AG20443 (cell line): ENCODE results near the gene TUT4.

Source experiments
- DNase-seq: peaks from one replicate; pipeline ENCODE4 v3.0.0; 2012; ENCODE audit warnings: low spot score, mixed read lengths

TUT4 gene

DNA sequence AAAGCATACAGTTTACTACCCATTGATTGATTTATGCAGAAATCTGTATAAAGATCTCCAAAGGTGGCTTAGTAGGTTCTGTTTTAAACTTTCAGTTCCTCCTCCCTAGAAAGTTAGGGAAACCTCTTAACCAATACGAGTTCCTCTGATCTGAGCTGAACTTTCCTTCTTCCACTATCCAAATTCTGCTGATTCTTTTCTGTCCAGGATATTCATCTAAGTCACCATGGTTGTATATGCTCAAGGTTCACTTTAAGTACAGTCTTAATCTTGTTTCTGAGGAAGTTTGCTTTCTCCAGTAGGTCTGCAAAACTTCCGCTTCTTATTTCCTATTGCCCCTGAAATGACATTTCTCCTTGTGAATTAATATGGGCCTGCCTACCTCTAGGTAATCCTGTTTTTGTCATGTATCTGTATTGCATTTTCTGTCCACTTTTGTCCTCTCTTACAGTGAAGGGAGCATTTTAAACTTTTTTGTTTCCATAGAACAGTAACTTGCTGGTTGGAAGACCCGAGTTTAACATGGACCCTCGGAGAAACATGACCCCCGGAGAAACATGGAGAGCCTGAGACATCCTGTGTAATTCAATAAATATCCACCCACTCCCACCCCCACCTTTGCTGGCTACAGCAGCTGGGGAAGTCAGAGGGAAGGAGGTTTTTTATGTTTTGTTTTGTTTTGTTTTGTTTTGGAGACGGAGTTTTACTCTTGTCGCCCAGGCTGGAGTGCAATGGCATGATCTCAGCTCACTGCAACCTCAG lies 16.7 kb upstream of the TUT4 start:
- DNase-seq, result no peak

DNA sequence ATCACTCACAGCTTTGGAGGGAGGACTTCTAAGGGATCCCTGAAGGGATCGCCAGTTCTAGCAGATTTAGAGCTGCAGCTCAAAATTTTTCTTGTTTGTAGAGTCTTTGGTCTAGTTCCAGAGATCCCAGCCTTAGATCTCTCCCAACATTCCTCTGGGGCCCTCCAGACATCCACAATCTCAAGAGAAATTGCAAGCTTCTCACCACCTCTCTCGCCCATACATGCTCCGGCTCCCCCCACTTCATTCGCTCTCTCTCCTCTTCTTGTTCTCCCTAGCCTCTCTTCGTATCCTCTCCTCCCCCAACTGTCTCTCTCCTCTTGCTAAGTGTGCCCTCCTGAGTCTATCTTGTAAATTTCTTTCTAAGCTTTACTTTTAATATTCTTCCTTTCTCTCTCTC lies 15.1 kb upstream of the TUT4 start:
- no peak for DNase-seq

DNA sequence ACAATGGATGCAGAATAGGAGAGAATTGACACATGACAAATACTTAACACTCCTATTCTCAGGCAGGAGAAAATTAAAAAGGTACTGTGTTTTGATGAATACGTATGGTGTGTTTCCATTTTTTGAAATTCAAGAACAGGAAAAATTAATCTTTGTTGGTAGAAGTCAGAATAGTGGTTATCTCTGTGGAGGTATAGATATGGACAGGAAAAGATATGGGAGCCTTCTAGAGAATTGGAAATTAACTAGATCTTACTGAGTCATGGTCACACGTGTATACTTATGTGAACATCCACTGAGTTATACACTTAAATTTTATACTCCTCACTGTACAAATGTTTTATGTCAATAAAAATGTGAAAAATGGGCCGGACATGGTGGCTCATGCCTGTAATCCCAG lies 9.9 kb upstream of the TUT4 start:
- no peak for DNase-seq

DNA sequence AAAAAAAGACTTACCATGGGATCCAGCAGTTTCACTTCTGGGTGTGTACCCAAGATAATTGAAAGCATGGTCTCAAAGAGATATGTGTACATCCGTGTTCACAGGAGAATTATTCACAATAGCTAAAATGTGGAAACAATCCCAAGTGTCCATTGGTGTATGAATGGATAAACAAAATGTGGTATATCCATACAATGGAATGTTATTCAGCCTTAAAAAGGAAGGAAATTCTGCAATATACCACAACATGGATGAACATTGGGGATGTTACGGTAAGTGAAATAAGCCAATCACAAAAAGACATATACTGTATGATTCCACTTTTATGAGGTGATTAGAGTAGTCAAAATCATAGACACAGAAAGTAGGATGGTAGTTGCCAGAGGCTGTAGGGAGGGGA lies 7.0 kb upstream of the TUT4 start:
- no peak for DNase-seq

DNA sequence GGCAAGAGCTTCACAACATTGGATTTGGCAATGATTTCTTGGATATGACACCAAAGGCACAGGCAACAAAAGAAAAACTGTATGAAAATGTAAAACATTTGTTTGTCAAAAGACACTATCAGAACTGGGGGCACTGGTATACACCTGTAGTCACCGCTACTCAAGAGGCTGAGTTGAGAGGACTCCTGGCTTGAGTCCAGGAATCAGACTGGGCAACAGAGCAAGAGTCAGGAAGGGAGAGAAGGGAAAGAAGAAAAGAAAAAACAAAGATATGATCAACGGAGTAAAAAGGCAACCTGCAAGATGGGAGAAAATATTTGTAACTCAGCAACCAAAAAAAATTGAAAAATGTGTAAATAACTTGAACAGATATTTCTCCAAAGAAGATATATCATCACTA lies 6.0 kb upstream of the TUT4 start:
- no peak for DNase-seq

DNA sequence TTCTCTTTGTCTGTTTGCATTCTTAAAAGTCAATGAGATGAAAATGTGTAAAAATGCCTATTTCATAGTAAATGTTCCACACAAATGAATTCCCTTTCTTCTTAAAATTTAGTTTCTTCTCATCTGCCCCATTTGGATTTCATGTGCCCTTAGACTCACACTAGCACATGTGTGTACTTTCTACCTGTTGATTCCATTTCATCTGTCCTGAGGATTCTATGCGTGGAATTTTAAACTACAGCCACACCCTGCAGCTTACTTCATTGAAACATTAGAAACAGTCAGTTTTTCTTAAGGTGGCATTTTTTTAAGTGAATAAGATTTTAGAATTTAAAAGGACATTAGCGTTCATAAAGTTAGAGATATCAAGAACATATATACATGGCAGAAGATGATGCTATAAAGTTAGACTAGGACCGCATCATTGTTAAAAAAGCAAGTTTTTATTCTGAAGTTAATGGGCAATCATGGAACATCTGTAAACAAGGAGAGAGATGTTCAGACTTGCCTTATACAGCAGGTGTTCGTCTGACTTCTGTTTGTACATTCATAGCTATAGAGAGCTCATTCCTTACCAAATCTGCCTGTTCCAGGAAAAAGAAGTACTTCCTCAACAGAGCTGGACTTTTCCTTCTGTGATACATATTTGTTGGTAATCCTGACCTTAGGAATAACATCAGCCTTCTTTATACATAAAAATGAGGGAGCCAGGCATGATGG lies 3.9 kb upstream of the TUT4 start:
- DNase-seq, result no peak

DNA sequence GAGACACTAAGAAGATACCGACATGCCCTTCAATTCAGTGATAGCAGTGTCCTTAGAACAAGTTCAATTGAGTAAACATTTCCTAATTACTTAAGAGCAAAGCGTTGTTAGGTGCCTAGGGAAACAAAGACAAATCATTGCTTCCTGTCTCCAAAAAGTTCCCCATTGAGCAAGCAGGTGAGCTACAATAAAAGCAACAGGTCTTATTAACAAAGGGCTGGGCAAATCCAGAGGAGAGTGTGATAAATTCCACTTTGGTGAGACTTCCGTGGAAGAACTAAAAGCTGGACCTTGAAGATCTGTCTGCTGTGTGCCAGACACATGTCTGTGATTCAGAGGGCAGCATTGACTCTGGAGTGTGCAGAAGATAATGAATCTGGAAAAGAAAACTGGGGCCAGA lies 1.9 kb upstream of the TUT4 start:
- no peak for DNase-seq

DNA sequence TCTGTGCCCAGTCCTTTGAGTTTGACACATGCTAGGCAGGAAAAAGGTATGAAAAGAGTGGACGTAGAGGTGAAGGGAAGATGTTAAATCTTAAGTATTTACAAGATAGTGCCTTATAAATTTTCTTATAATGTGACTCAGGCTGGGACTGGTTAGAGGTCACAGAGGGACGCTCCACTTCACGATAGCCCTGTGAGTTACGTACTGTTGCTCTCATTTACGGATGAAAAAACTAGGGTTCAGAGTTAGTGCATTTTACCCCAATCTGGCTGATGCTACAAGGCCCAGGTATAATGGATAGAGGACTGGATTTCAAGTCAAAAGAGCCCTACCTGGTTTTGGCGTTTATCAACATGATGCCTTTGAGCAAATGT lies 1.4 kb upstream of the TUT4 start:
- no peak for DNase-seq

DNA sequence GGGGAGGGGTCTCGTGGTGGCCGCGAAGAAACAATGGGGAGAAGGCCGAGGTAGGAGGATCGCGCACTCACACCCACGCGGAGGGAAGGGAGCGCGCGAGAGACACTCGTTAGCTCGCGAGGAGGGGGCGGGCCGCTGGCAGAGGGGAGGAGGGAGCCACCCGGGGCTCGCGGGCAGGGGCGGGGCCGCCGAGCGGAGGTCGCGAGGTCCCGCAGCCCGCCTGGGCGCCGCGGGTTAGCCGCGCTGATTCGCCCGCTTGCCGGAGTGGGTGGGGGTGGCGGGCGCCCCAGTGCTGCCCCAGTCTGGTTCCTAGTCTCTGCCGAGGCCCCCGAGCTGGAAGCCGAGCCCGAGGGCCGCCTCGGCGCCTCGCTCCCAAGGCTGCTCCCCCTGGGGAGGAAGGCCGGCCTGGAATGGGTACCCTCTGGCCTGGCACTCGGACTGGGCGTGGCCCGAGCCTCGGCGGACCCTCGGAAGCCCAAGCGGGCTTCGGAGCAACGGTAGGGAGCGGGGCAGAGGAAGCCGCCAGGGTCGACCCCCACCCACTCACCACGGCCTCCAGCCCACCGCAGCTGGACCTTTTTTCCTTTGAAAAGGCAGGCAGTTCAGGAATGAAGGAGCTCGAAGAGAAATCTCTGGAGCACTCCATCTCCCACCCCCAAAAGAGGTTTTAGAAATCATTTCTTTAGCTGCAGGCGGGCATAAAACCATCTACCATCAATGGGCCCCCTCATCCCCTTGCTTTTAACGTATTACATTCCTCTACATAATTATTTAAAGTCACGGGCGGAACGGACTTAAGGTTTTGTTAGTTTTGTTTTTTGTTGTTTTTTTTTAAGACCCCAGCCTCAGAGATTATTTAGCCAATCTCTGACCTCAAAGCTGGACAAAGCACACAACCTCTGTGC lies 722 bp upstream of the TUT4 start:
- DNase-seq, result peak; percentile 95

DNA sequence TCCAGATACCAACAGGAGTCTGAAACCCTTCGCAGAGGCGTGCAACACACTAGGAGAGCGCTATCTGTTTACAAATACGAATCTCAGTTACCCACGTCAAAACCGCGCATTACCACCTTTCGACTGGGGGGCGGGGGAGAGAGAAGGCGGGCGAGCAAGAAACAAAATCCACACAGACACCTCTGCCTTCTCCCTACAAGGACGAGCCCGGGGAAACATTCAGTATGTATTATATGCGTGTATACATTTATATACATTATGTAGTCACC lies 722 bp downstream of the TUT4 start:
- peak; percentile 38 for DNase-seq

DNA sequence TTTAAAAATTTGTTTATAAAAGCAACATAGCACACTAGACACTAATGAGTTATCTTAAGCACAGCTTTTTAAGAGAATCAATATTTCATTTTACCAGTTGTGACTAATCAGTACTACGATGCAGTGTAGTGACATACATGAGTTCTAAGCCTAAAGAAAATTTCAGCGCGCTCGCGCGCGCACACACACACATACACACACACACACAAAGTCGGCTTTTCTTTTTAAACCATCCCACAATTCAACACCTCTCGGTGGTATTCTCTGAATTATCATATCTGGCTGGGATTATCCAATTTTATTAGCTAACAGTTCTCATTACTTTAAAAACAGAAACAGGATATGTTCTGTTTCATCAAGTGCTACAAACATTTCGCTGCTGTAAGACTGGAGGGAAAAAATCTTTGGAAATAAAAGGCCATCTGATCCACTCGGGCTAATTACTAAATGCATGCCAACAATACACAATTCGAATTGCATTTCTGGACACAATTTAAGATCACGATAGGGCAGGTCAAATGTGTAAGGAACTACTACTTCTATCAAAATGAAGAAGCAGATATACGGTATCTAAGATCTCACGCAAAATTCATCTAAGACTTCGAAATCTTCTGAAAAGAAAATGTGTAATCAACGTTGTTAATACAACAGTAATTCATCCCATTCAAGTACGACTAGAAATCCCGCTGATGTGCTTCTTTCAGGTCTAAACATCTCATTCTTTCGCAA lies 1.2 kb downstream of the TUT4 start:
- no peak for DNase-seq

DNA sequence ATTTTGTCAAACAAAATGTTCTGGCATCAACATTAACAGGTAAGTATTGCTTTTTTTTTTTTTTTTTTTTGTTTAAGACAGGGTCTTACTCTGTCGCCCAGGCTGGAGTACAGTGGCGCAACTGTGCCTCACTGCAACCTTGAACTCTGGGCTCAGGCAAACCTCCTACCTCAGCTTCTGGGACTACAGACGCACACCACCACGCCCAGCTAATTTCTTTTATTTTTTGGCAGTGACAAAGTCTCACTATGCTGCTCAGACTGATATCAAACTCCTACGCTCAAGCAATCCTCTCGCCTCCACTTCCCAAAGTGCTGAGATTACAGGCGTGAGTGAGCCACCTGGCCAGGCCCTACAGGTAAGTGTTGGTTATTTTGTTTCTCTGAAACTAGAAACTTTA lies 2.4 kb downstream of the TUT4 start:
- DNase-seq, result no peak

DNA sequence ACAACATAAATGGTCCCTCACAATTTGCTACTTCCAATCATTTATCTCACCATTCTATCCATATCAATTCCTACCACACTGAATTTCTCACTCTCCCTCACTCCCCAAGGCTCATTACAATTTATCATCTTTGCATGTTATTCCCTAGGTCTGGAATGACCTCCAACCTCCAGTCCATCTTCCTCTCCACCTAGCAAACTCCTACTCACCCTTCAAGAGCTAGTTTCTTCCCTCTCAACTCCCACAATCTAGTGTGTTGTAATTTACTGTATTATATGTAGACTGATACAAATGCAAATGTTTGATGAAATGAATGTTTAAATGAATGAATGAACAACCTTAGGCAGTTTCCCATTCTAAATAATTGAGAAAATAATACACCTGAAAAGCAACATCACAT lies 3.6 kb downstream of the TUT4 start:
- DNase-seq, result no peak

DNA sequence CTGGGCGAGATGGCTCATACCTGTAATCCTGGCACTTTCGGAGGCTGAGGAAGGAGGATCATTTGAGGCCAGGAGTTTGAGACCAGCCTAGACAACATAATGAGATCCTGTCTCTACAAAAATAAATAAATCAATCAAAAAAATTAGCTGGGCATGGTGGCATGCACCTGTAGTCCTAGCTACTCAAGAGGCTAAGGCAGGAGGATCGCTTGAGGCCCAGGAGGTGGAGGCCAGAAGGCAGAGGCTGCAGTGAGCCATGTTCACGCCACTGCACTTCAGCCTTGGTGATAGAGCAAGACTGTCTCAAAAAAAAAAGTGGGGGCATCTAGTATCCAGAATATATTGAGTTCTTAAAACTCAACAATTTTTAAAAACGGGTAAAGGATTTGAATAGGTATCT lies 6.0 kb downstream of the TUT4 start:
- no peak for DNase-seq

DNA sequence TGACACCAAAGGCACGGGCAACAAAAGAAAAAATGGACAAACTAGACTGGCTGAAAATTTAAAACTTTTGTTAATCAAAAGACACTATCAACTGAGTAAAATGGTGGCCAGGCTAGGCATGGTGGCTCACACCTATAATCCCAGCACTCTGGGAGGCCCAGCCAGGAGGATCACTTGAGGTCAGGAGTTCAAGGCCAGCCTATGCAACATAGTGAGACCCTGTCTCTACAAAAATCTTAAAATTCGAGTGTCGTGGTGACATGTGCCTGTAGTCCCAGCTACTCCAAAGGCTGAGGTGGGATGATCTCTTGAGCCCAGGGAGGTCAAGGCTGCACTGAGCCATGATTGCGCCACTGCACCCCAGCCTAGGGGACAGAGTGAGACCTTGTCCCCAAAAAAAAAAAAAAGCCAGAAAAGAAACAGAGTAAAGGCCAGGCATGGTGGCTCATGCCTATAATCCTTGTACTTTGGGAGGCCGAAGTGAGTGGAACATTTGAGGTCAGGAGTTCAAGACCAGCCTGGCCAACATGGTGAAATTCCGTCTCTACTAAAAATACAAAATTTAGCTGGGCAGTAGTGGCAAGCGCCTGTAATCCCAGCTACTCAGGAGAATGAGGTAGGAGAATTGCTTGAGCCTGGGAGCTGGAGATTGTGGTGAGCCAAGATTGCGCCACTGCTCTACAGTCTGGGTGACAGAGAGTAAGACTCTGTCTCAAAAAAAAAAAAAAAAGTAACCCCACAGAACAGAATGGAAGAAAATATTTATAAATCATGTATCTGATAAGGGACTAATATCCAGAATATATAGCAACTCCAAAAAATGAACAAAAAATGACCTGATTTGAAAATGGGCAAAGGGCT lies 8.0 kb downstream of the TUT4 start:
- no peak for DNase-seq

DNA sequence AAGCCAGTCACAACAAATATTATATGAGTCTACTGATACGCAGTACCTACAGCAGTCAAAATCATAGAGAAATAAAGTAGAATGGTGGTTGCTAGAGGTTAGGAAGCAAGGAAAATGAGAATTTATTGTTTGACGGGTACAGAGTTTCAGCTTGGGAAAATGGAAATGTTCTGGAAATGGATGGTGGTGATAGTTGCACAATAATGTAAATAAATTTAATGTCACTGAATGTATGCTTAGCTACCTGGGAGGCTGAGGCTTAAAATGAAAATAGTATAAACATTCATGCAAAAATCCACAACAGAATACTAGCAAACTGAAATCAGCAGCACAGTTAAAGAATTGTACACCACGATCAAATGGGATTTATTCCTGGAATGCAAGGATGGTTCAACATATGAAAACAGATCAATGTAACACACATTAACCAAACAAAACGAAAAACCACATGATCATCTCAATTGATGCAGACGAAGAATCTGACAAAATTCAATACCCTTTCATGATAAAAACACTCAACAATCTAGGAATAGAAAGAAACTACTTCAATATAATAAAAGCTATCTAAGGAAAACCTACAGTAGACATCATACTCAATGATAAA lies 10.7 kb downstream of the TUT4 start:
- DNase-seq, result no peak

DNA sequence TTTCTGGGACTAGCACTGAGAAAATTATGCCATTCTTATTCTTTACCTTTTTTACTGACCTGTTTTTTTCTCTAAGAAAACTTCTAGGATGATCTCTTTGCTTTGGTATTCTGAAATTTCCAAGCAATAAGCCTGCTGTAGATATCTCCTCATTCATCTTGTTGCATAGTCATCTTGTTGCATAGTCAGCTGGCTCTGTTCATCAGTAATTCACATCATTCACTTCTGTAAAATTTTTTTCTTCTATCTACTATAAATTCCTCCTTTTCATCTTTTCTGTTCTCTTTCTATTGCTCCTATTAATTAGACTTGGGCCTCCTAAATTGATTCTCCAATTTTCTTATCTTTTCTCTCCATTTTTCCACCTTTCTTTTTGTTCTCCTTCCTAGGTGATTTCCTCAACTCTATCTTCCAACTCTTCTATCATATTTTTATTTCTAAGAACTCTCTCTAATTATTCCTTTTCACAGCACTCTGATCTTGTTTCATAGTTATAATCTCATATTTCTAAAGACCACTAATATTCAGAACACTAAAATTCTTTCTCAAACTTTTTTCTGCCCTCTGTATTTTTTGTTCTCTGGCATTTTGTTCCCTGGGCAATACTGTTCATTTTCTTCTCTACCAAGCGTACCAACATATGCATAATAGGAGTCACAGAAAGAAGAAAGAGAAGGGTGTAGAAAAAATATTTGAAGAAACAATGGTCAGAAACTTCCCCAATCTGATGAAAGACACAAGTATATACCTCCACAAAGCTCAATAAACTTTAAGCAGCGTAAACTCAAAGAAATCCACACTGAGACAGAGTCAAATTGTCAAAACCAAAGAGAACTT lies 17.7 kb downstream of the TUT4 start:
- DNase-seq, result peak; percentile 26

DNA sequence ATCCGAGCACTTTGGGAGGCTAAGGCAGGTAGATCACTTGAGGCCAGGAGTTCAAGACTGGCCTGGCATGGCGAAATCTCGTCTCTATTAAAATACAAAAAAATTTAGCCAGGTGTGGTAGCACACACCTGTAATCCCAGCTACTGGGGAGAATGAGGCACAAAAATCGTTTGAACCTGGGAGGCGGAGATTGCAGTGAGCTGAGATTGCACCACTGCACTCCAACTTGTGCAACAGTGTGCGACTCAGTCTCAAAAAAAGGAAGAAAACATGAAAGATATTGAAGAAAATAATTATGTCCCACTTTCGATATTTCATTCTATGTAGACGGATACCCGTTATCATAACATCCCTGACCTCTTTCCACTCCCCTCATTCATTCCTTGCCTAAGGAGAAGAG lies 19.2 kb downstream of the TUT4 start:
- no peak for DNase-seq

DNA sequence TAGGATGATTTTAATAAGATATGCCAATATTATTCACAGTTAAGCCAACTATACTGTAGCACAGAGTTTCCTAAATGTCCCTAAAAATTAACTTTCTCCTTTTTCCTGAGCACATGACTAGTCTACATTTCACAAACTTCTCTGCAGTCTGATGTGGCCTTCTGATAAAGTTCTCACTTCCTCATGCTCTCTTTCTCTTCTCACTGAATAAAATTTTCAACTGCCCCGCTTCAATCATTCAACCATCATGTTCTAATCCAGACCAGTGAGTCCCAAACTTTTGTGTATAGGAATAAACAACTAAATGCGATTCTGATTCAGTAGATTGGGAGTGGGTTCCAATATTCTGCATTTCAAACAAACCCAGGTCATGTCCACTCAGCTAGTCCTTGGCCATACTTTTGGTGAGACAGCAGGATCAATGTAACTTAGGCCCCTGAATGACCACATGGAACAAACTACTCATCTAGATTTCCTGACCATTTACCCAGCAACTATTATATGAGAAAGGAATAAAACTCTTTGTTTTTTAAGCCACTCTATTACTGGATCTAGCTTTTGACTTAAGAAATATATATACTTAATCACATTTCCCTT lies 20.1 kb downstream of the TUT4 start:
- no peak for DNase-seq

DNA sequence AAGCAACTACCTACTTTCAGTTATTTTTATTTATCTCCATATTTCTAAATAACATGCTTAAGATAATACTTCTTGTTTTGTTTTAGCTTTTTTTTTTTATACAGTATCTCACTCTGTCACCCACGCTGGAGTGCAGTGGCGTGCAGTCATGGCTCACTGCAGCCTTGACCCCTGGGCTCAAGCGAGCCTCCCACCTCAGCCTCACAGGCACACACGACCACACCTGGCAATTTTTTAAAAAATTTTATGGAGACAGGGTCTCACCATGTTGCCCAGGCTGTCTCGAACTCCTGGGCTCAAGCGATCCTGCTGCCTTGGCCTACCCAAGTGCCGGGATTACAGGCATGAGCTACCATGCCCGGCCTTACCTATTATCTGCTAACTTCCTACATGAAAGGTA lies 20.6 kb downstream of the TUT4 start:
- no peak for DNase-seq
